ENCODE measurements around the gene SLC35B1. TPM values are rescaled to one million over a fixed set of nuclear protein-coding genes. Genes with fewer than 3 reads are reported as not detected.

The SLC35B1 gene
- total RNA-seq, 1 experiment from 2014 or later, result 99.6 TPM

DNA sequence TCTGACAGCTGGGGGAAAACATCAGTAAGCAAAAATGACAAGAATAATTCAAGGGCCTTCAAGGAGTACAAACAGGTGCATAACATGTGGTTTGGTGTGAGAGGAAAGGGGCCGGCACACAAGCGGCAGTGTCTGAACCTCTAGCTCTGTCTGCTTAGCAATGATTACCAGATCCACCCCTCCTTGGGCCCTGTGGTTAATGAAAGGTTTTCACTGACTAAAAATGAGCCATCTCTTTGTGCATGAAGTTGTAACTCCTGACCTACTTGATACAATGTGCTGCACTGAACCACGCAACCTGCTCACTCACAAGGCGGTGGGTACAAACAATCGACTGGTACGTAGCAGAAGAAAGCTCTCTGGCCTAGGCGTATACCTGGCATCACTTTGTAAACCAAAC, 41.0 kb upstream of the SLC35B1 start:
- BruUV-seq (replicated peaks), result no TSS peak
- Mint-ChIP-seq H3K9me3 (ENCODE audit: unreplicated experiment) (no peaks in the 10 kb centered on the region), H3K36me3 (ENCODE audit: insufficient read depth, unreplicated experiment) (no peaks in the 10 kb centered on the region), H3K4me1 (ENCODE audit: insufficient read depth, unreplicated experiment) (no peaks in the 10 kb centered on the region), H3K27ac (ENCODE audit: low read depth, unreplicated experiment) (no peak overlapping the region), H3K27me3 (ENCODE audit: insufficient read depth, unreplicated experiment) (no peaks in the 10 kb centered on the region), H3K4me3 (ENCODE audit: unreplicated experiment) (no peak overlapping the region)
- TF ChIP-seq, protein P1, sequence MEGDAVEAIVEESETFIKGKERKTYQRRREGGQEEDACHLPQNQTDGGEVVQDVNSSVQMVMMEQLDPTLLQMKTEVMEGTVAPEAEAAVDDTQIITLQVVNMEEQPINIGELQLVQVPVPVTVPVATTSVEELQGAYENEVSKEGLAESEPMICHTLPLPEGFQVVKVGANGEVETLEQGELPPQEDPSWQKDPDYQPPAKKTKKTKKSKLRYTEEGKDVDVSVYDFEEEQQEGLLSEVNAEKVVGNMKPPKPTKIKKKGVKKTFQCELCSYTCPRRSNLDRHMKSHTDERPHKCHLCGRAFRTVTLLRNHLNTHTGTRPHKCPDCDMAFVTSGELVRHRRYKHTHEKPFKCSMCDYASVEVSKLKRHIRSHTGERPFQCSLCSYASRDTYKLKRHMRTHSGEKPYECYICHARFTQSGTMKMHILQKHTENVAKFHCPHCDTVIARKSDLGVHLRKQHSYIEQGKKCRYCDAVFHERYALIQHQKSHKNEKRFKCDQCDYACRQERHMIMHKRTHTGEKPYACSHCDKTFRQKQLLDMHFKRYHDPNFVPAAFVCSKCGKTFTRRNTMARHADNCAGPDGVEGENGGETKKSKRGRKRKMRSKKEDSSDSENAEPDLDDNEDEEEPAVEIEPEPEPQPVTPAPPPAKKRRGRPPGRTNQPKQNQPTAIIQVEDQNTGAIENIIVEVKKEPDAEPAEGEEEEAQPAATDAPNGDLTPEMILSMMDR (IDR thresholded peaks at IDR 0.05; ENCODE audit: unreplicated experiment), result no peak
- no peak for DNase-seq (ENCODE audit: unreplicated experiment)
- intact Hi-C loops (cut with micrococcal nuclease), result no loop called here
- ChIA-PET CTCF (interaction anchor here (0.6 to 1.5 kb wide), 2 partner anchors 193 to 203 kb away, joined by 3 to 4 read pairs; no protein-coding TSS in a partner anchor), POLR2A (no interaction called here)

DNA sequence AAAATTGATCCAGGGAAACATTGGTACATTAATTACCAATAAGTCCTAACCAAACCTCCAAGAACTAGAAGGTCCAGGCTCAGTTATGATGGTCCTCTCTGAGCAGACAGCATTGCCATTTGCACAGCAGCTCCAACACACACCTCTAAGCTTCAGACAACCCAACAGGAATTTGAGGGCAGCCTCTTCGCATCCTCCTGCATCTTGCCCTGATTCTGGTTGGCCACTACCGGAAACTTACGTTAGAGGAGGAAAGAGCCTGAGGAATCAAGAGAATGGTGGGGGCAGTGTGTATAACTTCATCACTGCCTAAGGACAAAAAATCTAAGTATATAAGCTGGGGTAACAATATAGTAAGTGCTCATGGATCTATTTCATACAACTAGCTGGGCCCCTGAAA, 40.5 kb upstream of the SLC35B1 start:
- no TSS peak for BruUV-seq (replicated peaks)
- H3K4me1 Mint-ChIP-seq (ENCODE audit: insufficient read depth, unreplicated experiment), result no peaks in the 10 kb centered on the region
- ChIA-PET POLR2A (interaction anchor here (2.1 kb wide), 1 partner anchor 40 kb away, joined by 7 read pairs; the partner anchor contains the start of gene KAT7), CTCF (interaction anchor here (0.6 to 1.5 kb wide), 2 partner anchors 172 to 192 kb away, joined by 3 to 4 read pairs; no protein-coding TSS in a partner anchor)
- intact Hi-C loops (cut with micrococcal nuclease), result no loop called here
- H3K27ac Mint-ChIP-seq (ENCODE audit: low read depth, unreplicated experiment), result no peak overlapping the region
- H3K27me3 Mint-ChIP-seq (ENCODE audit: insufficient read depth, unreplicated experiment), result no peaks in the 10 kb centered on the region
- DNase-seq (ENCODE audit: unreplicated experiment), result no peak
- H3K36me3 Mint-ChIP-seq (ENCODE audit: insufficient read depth, unreplicated experiment), result no peaks in the 10 kb centered on the region
- TF ChIP-seq, protein P1 (IDR thresholded peaks at IDR 0.05; ENCODE audit: unreplicated experiment), result no peak
- no peak overlapping the region for H3K4me3 Mint-ChIP-seq (ENCODE audit: unreplicated experiment)
- H3K9me3 Mint-ChIP-seq (ENCODE audit: unreplicated experiment), result no peaks in the 10 kb centered on the region

DNA sequence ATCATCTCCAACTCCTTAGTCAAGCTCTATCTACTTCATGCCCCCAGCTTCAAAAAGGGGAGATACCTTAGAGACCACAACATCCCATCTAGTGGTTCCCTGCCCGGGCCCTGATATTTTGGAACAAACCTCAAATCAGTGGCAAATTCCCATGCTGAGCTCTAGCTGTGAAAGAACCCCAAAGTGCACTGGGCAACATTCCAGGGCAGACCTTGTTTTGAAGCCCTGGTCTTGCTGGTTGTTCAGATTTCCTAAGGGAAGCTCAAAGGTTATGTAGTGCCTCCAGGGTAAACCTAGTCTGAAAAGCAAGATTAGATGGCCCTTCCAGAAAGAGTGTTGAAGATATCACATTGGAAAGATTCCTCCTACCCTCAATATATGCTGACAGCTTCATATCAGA, 39.9 kb upstream of the SLC35B1 start:
- no peak overlapping the region for H3K27ac Mint-ChIP-seq (ENCODE audit: low read depth, unreplicated experiment)
- no peak overlapping the region for H3K4me3 Mint-ChIP-seq (ENCODE audit: unreplicated experiment)
- TF ChIP-seq, protein P1 (IDR thresholded peaks at IDR 0.05; ENCODE audit: unreplicated experiment), result no peak
- H3K9me3 Mint-ChIP-seq (ENCODE audit: unreplicated experiment), result no peaks in the 10 kb centered on the region
- ChIA-PET CTCF (interaction anchor here (0.6 kb wide), 1 partner anchor 19 kb away, joined by 4 read pairs; no protein-coding TSS in a partner anchor), POLR2A (interaction anchor here (1.0 to 2.1 kb wide), 2 partner anchors 17 to 40 kb away, joined by 6 to 7 read pairs; partner anchors contain the start of genes FAM117A and KAT7)
- H3K4me1 Mint-ChIP-seq (ENCODE audit: insufficient read depth, unreplicated experiment), result no peaks in the 10 kb centered on the region
- no TSS peak for BruUV-seq (replicated peaks)
- no peaks in the 10 kb centered on the region for H3K27me3 Mint-ChIP-seq (ENCODE audit: insufficient read depth, unreplicated experiment)
- no peak for DNase-seq (ENCODE audit: unreplicated experiment)
- H3K36me3 Mint-ChIP-seq (ENCODE audit: insufficient read depth, unreplicated experiment), result no peaks in the 10 kb centered on the region
- intact Hi-C loops (cut with micrococcal nuclease), result no loop called here

DNA sequence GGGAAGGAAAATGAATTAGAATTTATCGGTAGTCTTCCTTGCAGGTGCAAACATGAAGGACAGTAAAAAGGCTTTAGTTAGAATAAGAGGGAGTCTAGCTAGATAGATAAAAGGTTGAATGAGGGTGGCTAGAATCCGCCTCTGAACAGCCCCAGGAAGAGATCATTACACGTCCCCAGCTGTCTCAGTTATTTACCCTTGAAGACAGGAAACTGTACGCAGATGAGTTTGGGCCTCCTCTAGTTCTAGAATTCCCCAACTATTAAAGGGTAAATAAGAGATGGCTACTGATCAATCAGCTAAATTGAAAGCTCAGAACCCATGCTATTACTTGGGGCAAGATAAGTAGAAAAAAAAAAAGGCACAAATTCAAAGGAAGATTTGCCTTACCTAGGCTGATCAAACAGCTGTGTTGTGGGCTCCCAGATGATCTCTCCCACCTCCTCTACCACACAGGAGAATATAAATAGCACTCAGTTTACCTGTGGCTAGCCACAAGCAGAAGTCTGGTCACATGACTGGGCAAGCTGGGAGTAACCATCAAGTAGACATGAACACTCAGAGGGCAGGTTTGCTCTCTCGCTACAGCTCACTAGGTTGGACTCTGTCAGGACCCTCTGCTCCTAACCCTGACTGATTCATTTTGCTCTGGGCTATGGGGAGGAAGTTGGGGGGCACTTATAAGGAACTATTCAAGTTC, 39.2 kb upstream of the SLC35B1 start:
- TF ChIP-seq, protein P1 (IDR thresholded peaks at IDR 0.05; ENCODE audit: unreplicated experiment), result no peak
- intact Hi-C loops (cut with micrococcal nuclease), result no loop called here
- no peaks in the 10 kb centered on the region for H3K4me1 Mint-ChIP-seq (ENCODE audit: insufficient read depth, unreplicated experiment)
- H3K4me3 Mint-ChIP-seq (ENCODE audit: unreplicated experiment), result no peak overlapping the region
- H3K36me3 Mint-ChIP-seq (ENCODE audit: insufficient read depth, unreplicated experiment), result no peaks in the 10 kb centered on the region
- no TSS peak for BruUV-seq (replicated peaks)
- no peak for DNase-seq (ENCODE audit: unreplicated experiment)
- H3K27me3 Mint-ChIP-seq (ENCODE audit: insufficient read depth, unreplicated experiment), result no peaks in the 10 kb centered on the region
- ChIA-PET POLR2A (interaction anchor here (1.0 to 2.1 kb wide), 2 partner anchors 17 to 41 kb away, joined by 6 to 7 read pairs; partner anchors contain the start of genes FAM117A and KAT7), CTCF (interaction anchor here (0.5 to 0.6 kb wide), 2 partner anchors 19 to 115 kb away, joined by 4 to 6 read pairs; no protein-coding TSS in a partner anchor)
- no peaks in the 10 kb centered on the region for H3K9me3 Mint-ChIP-seq (ENCODE audit: unreplicated experiment)
- H3K27ac Mint-ChIP-seq (ENCODE audit: low read depth, unreplicated experiment), result no peak overlapping the region

Data from MCF 10A (cell line).